SK-N-SH (cell line): ENCODE measurements around the gene SENP8. TPM values are rescaled to one million over a fixed set of nuclear protein-coding genes. Genes with fewer than 3 reads are reported as not detected.

Experiments used
- CTCF ChIA-PET: fragments of 300-600, 350-600 bp; formaldehyde crosslinking; extraction: SDS; loops from one replicate; lab custom pipeline; 2021; lab: Yijun Ruan, JAX
- POLR2A ChIA-PET: fragments of 350-600 bp; sonication (Branson Sonifier 250); formaldehyde crosslinking; extraction: SDS; loops from one replicate; lab custom pipeline; 2020; ENCODE audit warnings: antibody characterized with exemption, inconsistent platforms; lab: Yijun Ruan, JAX
- DNase-seq: peaks from one replicate; pipeline ENCODE4 v3.0.0; 2012
- H2AFZ ChIP-seq: fragments of 200-600 bp; sonication (generic); 2 replicates; pipeline ENCODE4 v1.8.1; 2016; ENCODE audit warnings: antibody characterized with exemption, mild to moderate bottlenecking, low read depth
- H3F3A ChIP-seq: fragments of 200-600 bp; sonication (generic); replicated peaks from 2 replicates; pipeline ENCODE3; 2016; ENCODE audit warnings: antibody characterized with exemption, mild to moderate bottlenecking; ENCODE audit not compliant: insufficient read depth
- H3K27ac ChIP-seq, 2 experiments: fragments of 200-500 bp in 1 of 2; fragments of 200-600 bp in 1 of 2; sonication (Bioruptor generic) in 1 of 2; sonication (generic), shearing (Covaris generic) in 1 of 2; 2 replicates each; pipeline versions ENCODE4 v1.5.1 to v1.6.1; 2014 to 2016; ENCODE audit warnings: low read depth in 2 of 2, inconsistent platforms in 1 of 2, low read length in 1 of 2, mild to moderate bottlenecking in 1 of 2, mixed read lengths in 1 of 2
- H3K27me3 ChIP-seq: fragments of 200-600 bp; sonication (generic), shearing (Covaris generic); 2 replicates; pipeline ENCODE4 v1.6.1; 2016; ENCODE audit warnings: mixed run types; ENCODE audit not compliant: insufficient read depth
- H3K36me3 ChIP-seq, 2 experiments: fragments of 200-500 bp in 1 of 2; fragments of 200-600 bp in 1 of 2; sonication (Bioruptor generic) in 1 of 2; sonication (generic) in 1 of 2; replicated peaks in 1 of 2; 2 replicates each; pipeline versions ENCODE3 to v1.5.1; 2014 to 2016; ENCODE audit warnings: low read length in 1 of 2, mild to moderate bottlenecking in 1 of 2; ENCODE audit not compliant: insufficient read depth in 2 of 2, control insufficient read depth in 1 of 2
- H3K4me1 ChIP-seq, 2 experiments: fragments of 200-500 bp in 1 of 2; fragments of 200-600 bp in 1 of 2; sonication (Bioruptor generic) in 1 of 2; sonication (generic), shearing (Covaris generic) in 1 of 2; 2 replicates each; pipeline versions ENCODE4 v1.5.1 to v1.6.1; 2014 to 2016; ENCODE audit warnings: low read depth in 1 of 2, low read length in 1 of 2, mixed run types in 1 of 2; ENCODE audit not compliant: insufficient read depth in 2 of 2, control insufficient read depth in 1 of 2
- H3K4me2 ChIP-seq: fragments of 200-600 bp; sonication (generic), shearing (Covaris generic); 2 replicates; pipeline ENCODE4 v1.6.1; 2017; ENCODE audit warnings: mixed run types
- H3K4me3 ChIP-seq, 2 experiments: fragments of 200-500 bp in 1 of 2; fragments of 200-600 bp in 1 of 2; sonication (Bioruptor generic) in 1 of 2; sonication (generic), shearing (Covaris generic) in 1 of 2; 2 replicates each; pipeline versions ENCODE4 v1.5.1 to v1.8.1; 2014 to 2016; ENCODE audit warnings: low read depth in 2 of 2, inconsistent platforms in 1 of 2, low read length in 1 of 2, mild to moderate bottlenecking in 1 of 2, mixed read lengths in 1 of 2, moderate library complexity in 1 of 2
- H3K79me2 ChIP-seq: fragments of 200-600 bp; sonication (generic); 2 replicates; pipeline ENCODE4 v1.8.1; 2017; ENCODE audit warnings: mild to moderate bottlenecking; ENCODE audit not compliant: insufficient read depth
- H3K9ac ChIP-seq: fragments of 200-600 bp; sonication (generic); 2 replicates; pipeline ENCODE4 v1.6.1; 2017; ENCODE audit warnings: mixed run types
- H3K9me2 ChIP-seq: fragments of 200-600 bp; sonication (generic); 2 replicates; pipeline ENCODE4 v1.6.1; 2017; ENCODE audit warnings: mixed run types
- H3K9me3 ChIP-seq: fragments of 200-600 bp; sonication (generic); 2 replicates; pipeline ENCODE4 v1.6.1; 2017; ENCODE audit warnings: mixed run types, mild to moderate bottlenecking, moderate library complexity
- H4K20me1 ChIP-seq: fragments of 200-600 bp; sonication (generic); 2 replicates; pipeline ENCODE4 v1.6.1; 2017; ENCODE audit warnings: mild to moderate bottlenecking, mixed run types; ENCODE audit not compliant: insufficient read depth
- ELF1 ChIP-seq: IDR thresholded peaks from 2 replicates; pipeline ENCODE4 v1.4.0; 2012
- EP300 ChIP-seq, 2 experiments: IDR thresholded peaks; 2 replicates each; pipeline versions ENCODE4 v1.4.0 to v1.6.1; 2012; ENCODE audit warnings: borderline replicate concordance in 1 of 2, low read depth in 1 of 2, low read length in 1 of 2
- EZH2phosphoT487 ChIP-seq: fragments of 200-600 bp; sonication (generic); IDR thresholded peaks from 2 replicates; pipeline ENCODE4 v1.6.1; 2017; ENCODE audit warnings: low read depth, mixed run types, mild to moderate bottlenecking, antibody characterized with exemption, moderate library complexity, borderline replicate concordance
- FOSL2 ChIP-seq: IDR thresholded peaks from 2 replicates; pipeline ENCODE4 v1.4.0; 2012; ENCODE audit warnings: low read depth, mild to moderate bottlenecking, moderate library complexity, borderline replicate concordance
- FOXM1 ChIP-seq: IDR thresholded peaks from 2 replicates; pipeline ENCODE4 v1.4.0; 2012; ENCODE audit warnings: low read depth, mild to moderate bottlenecking
- NFIC ChIP-seq: IDR thresholded peaks from 2 replicates; pipeline ENCODE4 v1.4.0; 2012; ENCODE audit warnings: borderline replicate concordance
- RCOR1 ChIP-seq: fragments of 150-350 bp; IDR thresholded peaks from 2 replicates; pipeline ENCODE4 v1.6.1; 2017; ENCODE audit warnings: antibody characterized with exemption, low read length
- RXRA ChIP-seq: IDR thresholded peaks from 2 replicates; pipeline ENCODE4 v1.4.0; 2012; ENCODE audit warnings: low read depth, mild to moderate bottlenecking, borderline replicate concordance
- SMC3 ChIP-seq: IDR thresholded peaks from 2 replicates; pipeline ENCODE4 v1.6.1; 2012; ENCODE audit warnings: low read depth, low read length, improper control_type of control experiment
- TAF1 ChIP-seq: IDR thresholded peaks from 2 replicates; pipeline ENCODE4 v1.6.1; 2012; ENCODE audit warnings: low read depth, mild to moderate bottlenecking, low read length, moderate library complexity, borderline replicate concordance
- WGBS: methylation state at CpG from one replicate; pipeline ENCODE4 v1.1.6; 2017; ENCODE audit warnings: low lambda C conversion rate; 5-methylcytosine and 5-hydroxymethylcytosine counted together
- polyA plus RNA-seq, 3 experiments: library from polyadenylated mRNA; depleted of rRNA; stranded (reverse); fragments of >200 nt; gene quantifications; 2 replicates each; pipeline ENCODE4 v1.2.3, GENCODE V29; 2012
- TF ChIP-seq, protein P1 (sequence below): fragments of 150-350 bp; IDR thresholded peaks from 2 replicates; pipeline ENCODE4 v1.6.1; 2016; ENCODE audit warnings: mild to moderate bottlenecking, low read depth, low read length
- TF ChIP-seq, protein P2 (sequence below): fragments of 150-350 bp; IDR thresholded peaks from 2 replicates; pipeline ENCODE4 v1.6.1; 2017; ENCODE audit warnings: antibody characterized with exemption, low read length, low read depth, borderline replicate concordance

The SENP8 gene
- polyA plus RNA-seq, 1 of the 3 experiments (the other 2 are of a cell fraction): 1.4 TPM

DNA sequence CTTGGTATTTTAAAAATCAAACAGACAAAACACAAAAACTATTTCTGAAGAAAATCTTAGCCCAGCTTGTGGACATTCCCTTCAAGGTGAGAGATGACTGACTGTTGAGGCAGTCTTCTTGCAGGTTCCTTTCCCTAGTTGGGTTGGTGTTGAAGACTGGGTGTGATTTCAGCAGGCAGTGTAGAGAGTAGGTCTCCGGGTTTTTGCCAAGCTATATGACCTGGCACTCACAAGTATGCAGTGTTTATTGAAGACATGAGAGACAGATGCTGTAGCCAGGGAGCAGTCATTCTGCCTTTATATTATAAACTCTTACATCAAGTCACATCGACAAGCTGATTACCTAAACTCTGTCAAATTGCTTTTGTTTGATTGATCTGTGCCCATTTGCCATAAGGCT, 17.5 kb downstream of the SENP8 start:
- no peak overlapping the region for H3K27ac ChIP-seq
- ChIA-PET CTCF (interaction anchor here (1.2 to 1.5 kb wide), 2 partner anchors 20 to 334 kb away, joined by 3 to 6 read pairs; no protein-coding TSS in a partner anchor), POLR2A (no interaction called here)
- no peaks in the 10 kb centered on the region for H3K79me2 ChIP-seq
- no peaks in the 10 kb centered on the region for H3K9me3 ChIP-seq
- H3K4me2 ChIP-seq: no peak overlapping the region
- H3F3A ChIP-seq: no peaks in the 10 kb centered on the region
- TF ChIP-seq, protein P1, sequence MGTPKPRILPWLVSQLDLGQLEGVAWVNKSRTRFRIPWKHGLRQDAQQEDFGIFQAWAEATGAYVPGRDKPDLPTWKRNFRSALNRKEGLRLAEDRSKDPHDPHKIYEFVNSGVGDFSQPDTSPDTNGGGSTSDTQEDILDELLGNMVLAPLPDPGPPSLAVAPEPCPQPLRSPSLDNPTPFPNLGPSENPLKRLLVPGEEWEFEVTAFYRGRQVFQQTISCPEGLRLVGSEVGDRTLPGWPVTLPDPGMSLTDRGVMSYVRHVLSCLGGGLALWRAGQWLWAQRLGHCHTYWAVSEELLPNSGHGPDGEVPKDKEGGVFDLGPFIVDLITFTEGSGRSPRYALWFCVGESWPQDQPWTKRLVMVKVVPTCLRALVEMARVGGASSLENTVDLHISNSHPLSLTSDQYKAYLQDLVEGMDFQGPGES: no peak
- TF ChIP-seq NFIC (no peak), SMC3 (no peak), EP300 (IDR thresholded peaks at IDR 0.05; ENCODE audit: borderline replicate concordance in 1 of 2, low read depth in 1 of 2, low read length in 1 of 2) (no peak), FOXM1 (no peak), RCOR1 (no peak), RXRA (no peak), FOSL2 (no peak), EZH2phosphoT487 (no peak), TAF1 (no peak)
- TF ChIP-seq, protein P2, sequence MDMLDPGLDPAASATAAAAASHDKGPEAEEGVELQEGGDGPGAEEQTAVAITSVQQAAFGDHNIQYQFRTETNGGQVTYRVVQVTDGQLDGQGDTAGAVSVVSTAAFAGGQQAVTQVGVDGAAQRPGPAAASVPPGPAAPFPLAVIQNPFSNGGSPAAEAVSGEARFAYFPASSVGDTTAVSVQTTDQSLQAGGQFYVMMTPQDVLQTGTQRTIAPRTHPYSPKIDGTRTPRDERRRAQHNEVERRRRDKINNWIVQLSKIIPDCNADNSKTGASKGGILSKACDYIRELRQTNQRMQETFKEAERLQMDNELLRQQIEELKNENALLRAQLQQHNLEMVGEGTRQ: no peak
- H3K27me3 ChIP-seq: no peaks in the 10 kb centered on the region
- 55% methylated on average over 2 of the region's 2 CpGs for WGBS
- no peak overlapping the region for H2AFZ ChIP-seq
- H3K9me2 ChIP-seq: no peaks in the 10 kb centered on the region
- no peaks in the 10 kb centered on the region for H3K4me1 ChIP-seq
- no peaks in the 10 kb centered on the region for H4K20me1 ChIP-seq
- no peak overlapping the region for H3K9ac ChIP-seq
- H3K36me3 ChIP-seq: no peaks in the 10 kb centered on the region
- no peak overlapping the region for H3K4me3 ChIP-seq
- no peak for DNase-seq

DNA sequence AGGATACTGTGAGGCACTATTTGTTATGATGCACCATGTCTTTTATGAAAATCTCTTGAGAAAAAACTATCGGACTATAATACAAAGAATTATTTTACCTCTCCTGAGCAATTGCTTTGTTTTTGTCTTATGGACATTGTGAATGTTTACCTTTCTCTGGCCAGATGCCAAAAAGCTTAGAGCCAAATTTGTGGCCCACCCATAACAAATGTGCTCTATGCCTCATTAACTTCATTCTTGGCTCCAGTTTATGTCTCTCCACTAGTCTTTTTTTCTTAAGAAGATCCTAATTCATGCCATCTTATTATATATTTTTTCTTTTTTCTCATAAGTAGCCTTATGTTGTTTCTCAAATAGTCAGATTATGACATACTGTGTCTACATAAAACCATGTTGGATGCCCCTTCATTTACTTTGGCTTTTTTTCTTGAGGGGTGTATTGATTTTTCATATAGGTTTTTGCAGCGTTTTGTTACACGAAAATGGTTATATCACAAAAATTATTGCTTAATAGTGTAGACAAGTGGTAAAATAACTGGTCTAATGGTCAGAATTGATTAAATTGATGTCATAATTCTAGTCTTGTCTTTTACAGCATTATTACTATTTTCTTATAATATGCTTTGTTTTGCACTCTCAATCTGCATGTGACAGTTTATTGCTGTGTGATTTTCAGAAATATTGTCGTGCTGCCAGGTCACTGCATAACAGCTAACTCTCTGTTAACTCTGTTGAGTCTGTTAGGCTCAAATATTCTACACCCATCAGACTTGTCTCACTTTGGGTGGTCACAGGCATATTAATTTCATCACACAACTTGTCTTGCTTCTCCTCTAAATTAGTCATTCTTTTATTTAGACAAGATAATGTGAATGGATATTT, 18.2 kb downstream of the SENP8 start:
- WGBS: 84% methylated on average over 4 of the region's 4 CpGs
- DNase-seq: no peak

More for the DNA sequence above, 18.2 kb downstream of the SENP8 start:
- no peak for TF ChIP-seq FOSL2
- TF ChIP-seq ELF1: no peak
- no peak for TF ChIP-seq NFIC
- no peak for TF ChIP-seq EZH2phosphoT487
- H3F3A ChIP-seq: no peaks in the 10 kb centered on the region
- no peak overlapping the region for H2AFZ ChIP-seq
- no peaks in the 10 kb centered on the region for H3K9me2 ChIP-seq
- ChIA-PET CTCF (interaction anchor here (1.2 to 1.5 kb wide), 2 partner anchors 19 to 335 kb away, joined by 3 to 6 read pairs; no protein-coding TSS in a partner anchor), POLR2A (no interaction called here)
- no peak overlapping the region for H3K9ac ChIP-seq
- no peaks in the 10 kb centered on the region for H3K36me3 ChIP-seq
- H3K4me1 ChIP-seq: peaks cover 0 to 2% of the 10 kb centered on the region in 2 experiments; a peak in 1 of 4 replicates
- no peak overlapping the region for H3K4me2 ChIP-seq
- no peaks in the 10 kb centered on the region for H3K27me3 ChIP-seq
- H4K20me1 ChIP-seq: no peaks in the 10 kb centered on the region
- H3K79me2 ChIP-seq: no peaks in the 10 kb centered on the region
- no peak overlapping the region for H3K27ac ChIP-seq
- H3K9me3 ChIP-seq: no peaks in the 10 kb centered on the region
- no peak overlapping the region for H3K4me3 ChIP-seq
